NT2/D1 (cell line): ENCODE data around the gene DHPS.

ENCODE experiments used
- SUZ12 ChIP-seq: IDR thresholded peaks from 2 replicates; pipeline ENCODE4 v1.6.1; 2011; ENCODE audit not compliant: insufficient read length, insufficient read depth; ENCODE audit errors: extremely low read depth
- YY1 ChIP-seq: IDR thresholded peaks from 2 replicates; pipeline ENCODE4 v1.6.1; 2011; ENCODE audit not compliant: insufficient read length, insufficient read depth
- ZNF274 ChIP-seq: IDR thresholded peaks from 2 replicates; pipeline ENCODE4 v1.6.1; 2011; ENCODE audit warnings: mild to moderate bottlenecking, low read depth, low read length

DNA sequence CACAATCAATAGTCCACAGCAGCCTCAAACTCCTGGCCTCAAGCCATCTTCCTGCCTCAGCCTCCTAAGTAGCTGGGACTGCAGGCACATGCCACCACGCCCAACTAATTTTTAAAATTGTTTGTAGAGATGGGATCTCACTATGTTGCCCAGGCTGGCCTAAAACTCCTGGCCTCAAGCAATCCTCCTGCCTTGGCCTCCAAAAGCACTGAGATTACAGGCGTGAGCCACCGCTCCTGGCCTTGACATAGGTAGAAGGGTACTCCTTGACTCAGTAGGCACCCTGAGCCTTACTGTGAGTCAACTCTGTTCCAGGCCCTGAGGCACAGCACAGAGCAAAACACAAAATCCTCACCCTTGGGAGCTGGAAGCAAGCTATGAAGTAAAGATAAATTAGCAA lies 34.2 kb upstream of the DHPS start:
- TF ChIP-seq ZNF274 (no peak), YY1 (no peak), SUZ12 (no peak)
